Subcutaneous abdominal adipose tissue (tissue), 5 donors: Measurements from ENCODE around the gene GRM8.

Experiments used
- H3K27ac ChIP-seq: one replicate; pipeline ENCODE4 v1.7.0; 2013; ENCODE audit warnings: low read depth, mild to moderate bottlenecking, inconsistent platforms, low read length, moderate library complexity
- H3K27me3 ChIP-seq, 5 donors: one replicate each; pipeline ENCODE4 v1.7.0; 2013; ENCODE audit warnings: low read length in 5 of 5, inconsistent platforms in 1 of 5; ENCODE audit not compliant: control insufficient read depth in 5 of 5, insufficient read depth in 4 of 5
- H3K36me3 ChIP-seq, 5 donors: one replicate each; pipeline ENCODE4 v1.7.0; 2013; ENCODE audit warnings: low read length in 5 of 5; ENCODE audit not compliant: control insufficient read depth in 5 of 5, insufficient read depth in 5 of 5
- H3K4me1 ChIP-seq, 5 donors: one replicate each; pipeline ENCODE4 v1.7.0; 2013; ENCODE audit warnings: low read length in 5 of 5, mild to moderate bottlenecking in 3 of 5, moderate library complexity in 1 of 5; ENCODE audit not compliant: control insufficient read depth in 5 of 5, insufficient read depth in 5 of 5
- H3K4me3 ChIP-seq, 5 donors: one replicate each; pipeline ENCODE4 v1.7.0; 2013; ENCODE audit warnings: low read length in 5 of 5, low read depth in 1 of 5
- H3K9ac ChIP-seq, 5 donors: one replicate each; pipeline ENCODE4 v1.7.0; 2013; ENCODE audit warnings: low read length in 5 of 5, mild to moderate bottlenecking in 4 of 5, moderate library complexity in 3 of 5
- H3K9me3 ChIP-seq, 5 donors: one replicate each; pipeline ENCODE4 v1.7.0; 2013; ENCODE audit warnings: low read length in 5 of 5; ENCODE audit not compliant: control insufficient read depth in 5 of 5
- donor health status: healthy.
- donor health status: healthy.
- donor health status: healthy.
- donor health status: healthy.
- donor health status: healthy.

The GRM8 gene

DNA sequence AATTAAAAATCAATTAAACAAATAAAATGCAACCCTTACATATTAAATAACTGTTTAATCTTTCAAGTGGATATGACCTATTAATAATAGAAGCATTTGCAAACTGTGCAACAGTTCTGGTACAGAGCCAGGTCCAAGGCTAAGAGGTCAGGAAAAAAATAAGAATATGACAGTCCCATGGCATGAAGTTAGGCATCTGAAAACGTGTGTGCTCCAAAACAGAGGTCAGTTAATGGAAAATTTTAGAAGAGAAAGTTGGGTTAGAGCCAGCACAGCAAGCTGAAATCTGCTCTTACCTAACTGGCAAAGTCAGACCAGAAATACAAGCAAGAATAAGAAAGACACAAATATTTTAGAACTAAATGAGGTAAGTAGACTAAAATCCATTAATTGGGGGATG, 757.7 kb downstream of the GRM8 start:
- H3K36me3 ChIP-seq: no peaks in the 10 kb centered on the region
- no peak overlapping the region for H3K9ac ChIP-seq
- H3K27ac ChIP-seq: no peak overlapping the region
- H3K9me3 ChIP-seq: no peaks in the 10 kb centered on the region
- H3K27me3 ChIP-seq: no peaks in the 10 kb centered on the region
- H3K4me1 ChIP-seq: peaks cover 0 to 10% (median 0%) of the 10 kb centered on the region in 5 donors
- H3K4me3 ChIP-seq: no peak overlapping the region

DNA sequence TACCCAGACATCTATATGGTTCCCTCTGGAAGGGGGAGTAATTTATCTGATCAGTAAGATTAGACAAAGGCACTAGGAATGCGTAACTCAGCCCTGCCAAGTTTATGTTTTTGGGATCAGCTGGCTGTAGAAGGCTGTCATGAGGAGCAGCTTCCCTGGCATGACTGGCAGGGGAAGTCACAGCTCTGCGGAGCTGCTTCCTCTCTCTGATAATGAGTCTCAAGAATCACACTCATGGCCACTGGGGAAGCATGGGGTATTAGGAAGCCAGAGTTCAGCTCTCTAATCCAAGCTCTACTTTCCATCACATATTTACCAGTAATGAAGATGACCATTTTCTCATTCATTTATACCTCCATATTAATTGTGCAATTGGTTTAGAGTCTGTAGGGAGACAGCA, 758.9 kb downstream of the GRM8 start:
- H3K36me3 ChIP-seq: no peaks in the 10 kb centered on the region
- H3K27me3 ChIP-seq: no peaks in the 10 kb centered on the region
- H3K4me3 ChIP-seq: no peak overlapping the region
- H3K4me1 ChIP-seq: peaks cover 0 to 10% (median 0%) of the 10 kb centered on the region in 5 donors
- no peaks in the 10 kb centered on the region for H3K9me3 ChIP-seq
- no peak overlapping the region for H3K9ac ChIP-seq
- no peak overlapping the region for H3K27ac ChIP-seq

DNA sequence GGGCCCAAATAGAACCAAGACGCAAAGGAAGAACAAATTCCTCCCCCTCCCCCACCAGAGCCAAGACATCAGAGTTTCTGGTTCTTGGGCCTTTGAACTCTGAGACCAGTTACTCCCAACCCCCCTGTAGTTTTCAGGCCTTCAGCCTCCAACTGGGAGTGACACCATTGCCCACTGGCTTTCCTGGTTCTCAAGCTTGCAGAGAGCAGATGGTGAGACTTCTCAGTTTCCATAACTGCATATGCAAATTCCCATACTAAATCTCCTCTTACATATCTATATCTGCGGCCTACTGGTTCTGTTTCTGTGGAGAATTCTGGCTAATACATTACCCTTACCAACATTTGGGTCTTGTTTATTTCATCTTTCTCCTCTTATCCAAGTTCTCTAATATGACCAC, 762.9 kb downstream of the GRM8 start:
- Histone ChIP-seq H3K27ac (no peak overlapping the region), H3K36me3 (no peaks in the 10 kb centered on the region), H3K9me3 (no peaks in the 10 kb centered on the region), H3K4me3 (no peak overlapping the region), H3K9ac (no peak overlapping the region), H3K4me1 (peaks cover 0 to 12% (median 6%) of the 10 kb centered on the region in 5 donors), H3K27me3 (no peaks in the 10 kb centered on the region)

DNA sequence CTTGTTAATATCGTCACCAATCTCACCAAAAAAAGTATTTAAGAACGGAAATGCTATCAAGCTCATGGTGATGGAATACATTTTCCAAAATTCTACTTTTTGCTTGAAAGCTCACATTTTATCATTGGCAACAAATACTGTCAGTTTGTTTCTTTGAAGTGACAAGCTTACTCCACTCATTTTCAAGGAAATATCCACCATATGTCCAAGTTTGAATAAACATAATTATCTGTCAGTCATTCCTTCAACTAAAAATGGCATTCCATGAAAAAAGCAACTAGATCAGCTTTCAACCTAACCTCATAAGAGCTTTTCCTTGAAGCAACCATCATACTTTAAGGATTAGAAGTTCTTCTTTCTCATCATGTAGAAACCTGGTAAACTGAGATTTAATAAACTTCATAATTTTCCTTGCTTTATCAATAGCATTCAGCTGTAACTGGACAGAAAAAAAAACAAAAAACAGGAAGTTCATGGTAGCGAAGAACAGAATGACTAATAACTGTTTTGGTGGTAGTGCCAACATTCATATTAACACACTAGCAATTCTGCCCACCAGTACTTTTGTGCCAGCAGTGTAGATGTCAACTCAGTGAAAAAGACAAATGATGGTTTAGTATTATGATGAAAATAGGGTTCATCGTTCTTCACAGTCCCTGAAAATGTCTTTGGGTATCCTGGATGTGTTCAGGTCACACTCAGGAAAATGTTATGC, 764.9 kb downstream of the GRM8 start:
- no peak overlapping the region for H3K9ac ChIP-seq

DNA sequence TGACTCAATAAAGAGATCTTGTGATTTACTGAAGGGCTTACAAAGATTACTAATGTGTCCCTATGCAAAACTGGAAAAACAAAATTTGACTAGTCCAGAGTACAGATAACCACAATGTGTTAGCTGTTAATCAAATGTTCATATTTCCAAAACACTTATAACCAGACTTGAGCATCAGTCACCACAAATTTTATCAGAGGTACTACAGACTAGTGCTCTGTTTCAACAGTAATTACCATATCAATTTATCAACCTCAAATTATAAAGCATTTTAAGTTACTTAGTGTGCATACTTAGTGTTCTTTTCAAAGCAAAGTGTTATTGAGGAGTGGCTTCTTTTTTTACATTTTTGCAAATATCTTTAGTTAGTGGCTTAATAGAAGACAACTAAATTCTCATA, 765.9 kb downstream of the GRM8 start:
- H3K9ac ChIP-seq: no peak overlapping the region
- no peaks in the 10 kb centered on the region for H3K36me3 ChIP-seq
- H3K27ac ChIP-seq: no peak overlapping the region
- no peaks in the 10 kb centered on the region for H3K27me3 ChIP-seq
- H3K9me3 ChIP-seq: no peaks in the 10 kb centered on the region
- no peak overlapping the region for H3K4me3 ChIP-seq
- H3K4me1 ChIP-seq: peaks cover 0 to 10% (median 6%) of the 10 kb centered on the region in 5 donors

More for the DNA sequence above, 764.9 kb downstream of the GRM8 start:
- Histone ChIP-seq H3K4me1 (peaks cover 0 to 10% (median 6%) of the 10 kb centered on the region in 5 donors), H3K4me3 (no peak overlapping the region), H3K27me3 (no peaks in the 10 kb centered on the region), H3K36me3 (no peaks in the 10 kb centered on the region), H3K27ac (no peak overlapping the region), H3K9me3 (no peaks in the 10 kb centered on the region)

DNA sequence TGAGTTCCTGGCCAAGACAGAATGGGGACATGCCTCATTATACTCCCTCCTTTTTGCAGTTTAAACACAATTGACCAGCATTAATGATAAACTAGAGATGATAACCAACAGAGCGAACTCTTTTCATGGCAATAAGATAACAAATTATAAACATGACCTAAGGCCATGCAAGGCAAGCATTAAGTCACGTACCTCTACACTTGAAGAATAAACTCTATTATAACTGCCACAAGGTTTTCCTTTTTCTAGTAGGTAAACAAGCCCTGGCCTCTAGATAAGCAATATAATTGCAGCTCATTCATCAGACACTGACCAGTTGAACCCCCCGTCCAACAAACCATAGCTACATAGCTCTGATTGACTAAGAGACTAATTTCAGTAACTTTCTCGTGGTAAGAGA, 767.0 kb downstream of the GRM8 start:
- H3K36me3 ChIP-seq: no peaks in the 10 kb centered on the region
- no peak overlapping the region for H3K4me3 ChIP-seq
- H3K4me1 ChIP-seq: peaks cover 0 to 10% (median 6%) of the 10 kb centered on the region in 5 donors

DNA sequence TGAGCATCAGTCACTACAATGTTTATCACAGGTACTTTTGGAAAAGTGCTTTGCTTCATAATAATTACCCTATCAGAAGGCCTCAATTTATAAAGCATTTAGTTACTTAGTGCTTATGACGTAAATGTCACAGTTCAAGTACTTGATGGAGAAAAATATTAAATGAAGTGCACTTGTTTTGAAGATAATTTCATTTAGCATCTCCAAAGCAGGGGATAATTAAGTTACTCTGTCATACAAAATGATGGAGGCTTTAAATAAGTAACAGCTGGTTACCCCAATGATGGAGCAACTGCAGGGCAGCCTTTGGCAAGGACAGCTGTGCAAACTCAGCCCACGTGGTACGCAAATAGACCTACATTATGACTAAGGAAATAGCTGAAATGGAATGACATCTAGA, 768.8 kb downstream of the GRM8 start:
- Histone ChIP-seq H3K9me3 (no peaks in the 10 kb centered on the region), H3K27me3 (no peaks in the 10 kb centered on the region), H3K36me3 (no peaks in the 10 kb centered on the region), H3K4me1 (peaks cover 0 to 10% (median 6%) of the 10 kb centered on the region in 5 donors), H3K9ac (no peak overlapping the region), H3K4me3 (no peak overlapping the region), H3K27ac (no peak overlapping the region)

More for the DNA sequence above, 767.0 kb downstream of the GRM8 start:
- Histone ChIP-seq H3K9me3 (no peaks in the 10 kb centered on the region), H3K9ac (no peak overlapping the region), H3K27me3 (no peaks in the 10 kb centered on the region), H3K27ac (no peak overlapping the region)

DNA sequence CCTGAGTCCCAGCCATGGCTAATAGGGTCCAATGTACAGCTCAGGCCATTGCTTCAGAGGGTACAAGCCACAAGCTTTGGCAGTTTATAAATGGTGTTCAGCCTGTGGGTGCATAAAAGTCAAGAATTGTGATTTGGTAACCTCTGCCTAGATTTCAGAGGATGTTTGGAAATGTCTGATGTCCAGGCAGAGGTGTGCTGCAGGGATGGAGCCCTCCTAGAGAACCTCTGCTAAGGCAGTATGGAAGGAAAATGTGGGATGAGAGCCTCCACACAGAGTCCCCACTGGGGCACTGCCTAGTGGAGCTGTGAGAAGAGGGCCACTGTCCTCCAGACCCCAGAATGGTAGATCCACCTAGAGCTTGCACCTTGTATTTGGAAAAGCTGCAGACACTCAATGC, 779.9 kb downstream of the GRM8 start:
- H3K36me3 ChIP-seq: no peaks in the 10 kb centered on the region
- H3K9me3 ChIP-seq: peaks cover 0 to 8% (median 3%) of the 10 kb centered on the region in 5 donors
- H3K27me3 ChIP-seq: no peaks in the 10 kb centered on the region
- no peak overlapping the region for H3K27ac ChIP-seq
- H3K9ac ChIP-seq: no peak overlapping the region
- H3K4me1 ChIP-seq: peaks cover 0 to 3% (median 0%) of the 10 kb centered on the region in 5 donors
- no peak overlapping the region for H3K4me3 ChIP-seq

DNA sequence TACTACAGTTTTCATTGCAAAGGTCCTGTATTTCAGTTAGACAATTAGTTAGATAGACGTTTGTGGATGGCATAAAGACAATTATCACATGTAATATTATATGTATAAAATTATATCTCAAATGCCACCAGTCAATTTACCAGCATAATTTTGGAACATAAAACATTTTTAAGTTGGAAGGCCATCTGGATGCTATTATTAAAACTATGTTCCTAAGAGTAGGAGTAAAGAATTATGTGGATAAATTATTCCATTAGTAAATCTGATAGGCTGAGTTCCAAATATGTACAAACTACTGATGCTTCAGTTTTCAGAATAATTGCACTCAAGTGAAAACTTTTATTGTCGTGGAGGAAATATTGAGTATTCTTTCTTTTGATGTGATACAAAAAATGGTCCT, 790.3 kb downstream of the GRM8 start:
- Histone ChIP-seq H3K9me3 (no peaks in the 10 kb centered on the region), H3K27me3 (no peaks in the 10 kb centered on the region), H3K4me3 (no peak overlapping the region), H3K9ac (no peak overlapping the region), H3K4me1 (no peaks in the 10 kb centered on the region), H3K36me3 (no peaks in the 10 kb centered on the region), H3K27ac (no peak overlapping the region)

DNA sequence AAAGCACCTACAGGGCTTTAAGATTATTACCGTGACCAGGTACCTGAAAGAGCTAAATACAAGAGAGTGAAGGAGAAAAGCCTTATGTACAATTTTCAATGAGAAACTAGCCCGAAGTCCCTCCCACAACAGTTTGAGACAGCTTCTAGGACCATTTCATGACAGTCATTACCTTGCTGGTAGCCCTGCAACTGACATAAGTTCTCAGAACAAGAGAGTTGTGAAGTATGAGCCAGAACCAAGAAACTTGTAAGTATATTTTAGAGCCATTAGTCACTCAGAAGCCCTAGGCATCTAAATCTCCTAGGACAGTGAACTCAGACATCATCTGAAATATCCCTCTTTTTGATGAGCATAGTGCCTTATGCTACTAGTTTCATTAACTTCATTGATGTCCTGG, 792.1 kb downstream of the GRM8 start:
- H3K27me3 ChIP-seq: no peaks in the 10 kb centered on the region
- no peaks in the 10 kb centered on the region for H3K4me1 ChIP-seq
- H3K36me3 ChIP-seq: no peaks in the 10 kb centered on the region
- no peak overlapping the region for H3K9ac ChIP-seq
- H3K9me3 ChIP-seq: no peaks in the 10 kb centered on the region
- no peak overlapping the region for H3K27ac ChIP-seq
- H3K4me3 ChIP-seq: no peak overlapping the region
